HG03095 (cell line): Measurements from ENCODE around the gene FMNL2.

Experiments
- ATAC-seq: cut with Tn5 transposase; IDR thresholded peaks from one replicate; pipeline ENCODE4 v1.9.1; 2021; ENCODE audit warnings: moderate library complexity; ENCODE audit not compliant: unreplicated experiment

Gene FMNL2

GRCh38 chr2:152603166-152603565, 268.2 kb downstream of the FMNL2 start:
- no peak for ATAC-seq

- no peak for ATAC-seq
These were observed 271.1 kb downstream of the FMNL2 start for GRCh38 chr2:152606081-152606480.

- no peak for ATAC-seq
These were observed 272.0 kb downstream of the FMNL2 start for GRCh38 chr2:152606941-152607340.

- ATAC-seq: no peak
These were observed 272.9 kb downstream of the FMNL2 start for GRCh38 chr2:152607793-152608300.

- ATAC-seq: no peak
These were observed 274.2 kb downstream of the FMNL2 start for GRCh38 chr2:152609154-152609553.

GRCh38 chr2:152609699-152610098, 274.7 kb downstream of the FMNL2 start:
- no peak for ATAC-seq

GRCh38 chr2:152611458-152612231, 276.7 kb downstream of the FMNL2 start:
- peak; percentile 77 for ATAC-seq

GRCh38 chr2:152613235-152613634, 278.3 kb downstream of the FMNL2 start:
- peak; percentile 42 for ATAC-seq

GRCh38 chr2:152615177-152615576, 280.2 kb downstream of the FMNL2 start:
- no peak for ATAC-seq

- ATAC-seq: no peak
These were observed 282.6 kb downstream of the FMNL2 start for GRCh38 chr2:152617456-152618192.

- ATAC-seq: no peak
These were observed 283.2 kb downstream of the FMNL2 start for GRCh38 chr2:152618193-152618564.

GRCh38 chr2:152620208-152620607, 285.2 kb downstream of the FMNL2 start:
- no peak for ATAC-seq

GRCh38 chr2:152620985-152621384, 286.0 kb downstream of the FMNL2 start:
- ATAC-seq: no peak

- no peak for ATAC-seq
These were observed 287.2 kb downstream of the FMNL2 start for GRCh38 chr2:152622219-152622618.

- ATAC-seq: no peak
These were observed 288.2 kb downstream of the FMNL2 start for GRCh38 chr2:152623076-152623740.

- no peak for ATAC-seq
These were observed 288.8 kb downstream of the FMNL2 start for GRCh38 chr2:152623775-152624174.

GRCh38 chr2:152624805-152625204, 289.8 kb downstream of the FMNL2 start:
- ATAC-seq: no peak

- no peak for ATAC-seq
These were observed 292.0 kb downstream of the FMNL2 start for GRCh38 chr2:152626911-152627339.

- ATAC-seq: no peak
These were observed 292.5 kb downstream of the FMNL2 start for GRCh38 chr2:152627351-152627957.

GRCh38 chr2:152629202-152629601, 294.2 kb downstream of the FMNL2 start:
- ATAC-seq: no peak

GRCh38 chr2:152630466-152630865, 295.5 kb downstream of the FMNL2 start:
- ATAC-seq: no peak
